ENCODE measurements around the gene TGFBR3.

TGFBR3 gene

DNA sequence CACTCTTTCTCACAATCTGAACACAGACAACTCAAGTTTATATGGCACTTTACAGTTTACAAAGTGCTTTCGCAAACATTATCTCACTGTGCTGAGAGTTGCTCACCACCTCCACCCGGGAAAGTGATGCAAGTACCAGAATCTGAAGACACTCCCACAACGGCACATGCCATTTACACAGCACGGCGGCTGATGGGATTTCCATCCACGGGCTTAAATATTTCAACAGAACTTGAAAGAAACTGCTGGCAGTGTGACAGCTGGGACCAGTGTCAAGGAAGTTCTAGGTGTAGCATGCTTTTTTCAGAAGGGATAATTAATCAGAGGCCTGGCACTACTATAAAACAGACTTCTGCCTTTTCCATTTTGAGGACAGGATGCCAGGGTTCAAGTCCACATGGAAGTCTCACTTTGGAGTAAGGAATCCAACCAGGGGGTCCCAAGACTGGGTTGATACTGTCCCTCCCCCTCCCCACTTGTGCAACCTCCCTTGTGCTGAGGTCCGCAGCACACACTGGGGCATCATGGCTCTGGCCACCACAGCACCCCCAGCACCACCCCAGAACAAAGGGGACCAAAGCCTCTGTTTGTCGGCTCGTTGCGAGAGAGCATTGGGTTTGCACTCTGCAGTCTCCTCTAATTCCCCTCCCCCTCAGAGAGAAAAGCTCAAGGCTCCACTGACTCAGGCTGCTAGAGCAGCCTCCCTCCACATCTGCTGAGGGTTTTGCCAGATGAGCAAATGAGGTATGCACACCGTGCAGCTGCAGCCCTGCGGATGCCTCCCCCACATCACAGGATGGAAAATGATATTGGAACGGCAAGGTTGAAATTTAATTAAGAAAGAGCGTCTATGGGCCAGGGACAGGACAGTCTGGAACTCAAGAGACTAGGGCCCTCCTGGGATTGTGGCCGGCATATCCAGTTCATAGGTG, 154.9 kb downstream of the TGFBR3 start:
- H3K27ac ChIP-seq: no peak overlapping the region
- H3K27me3 ChIP-seq: peaks cover 23% of the 10 kb centered on the region
- H3K4me3 ChIP-seq (ENCODE audit: low read depth in 1 of 2, low read length in 1 of 2): no peak overlapping the region
- peaks cover 0 to 9% of the 10 kb centered on the region in 2 experiments for H3K4me1 ChIP-seq (ENCODE audit: control insufficient read depth in 1 of 2, insufficient read depth in 1 of 2, low read depth in 1 of 2, low read length in 1 of 2)
- no peaks in the 10 kb centered on the region for H3K9me3 ChIP-seq
- TF ChIP-seq, protein P1, sequence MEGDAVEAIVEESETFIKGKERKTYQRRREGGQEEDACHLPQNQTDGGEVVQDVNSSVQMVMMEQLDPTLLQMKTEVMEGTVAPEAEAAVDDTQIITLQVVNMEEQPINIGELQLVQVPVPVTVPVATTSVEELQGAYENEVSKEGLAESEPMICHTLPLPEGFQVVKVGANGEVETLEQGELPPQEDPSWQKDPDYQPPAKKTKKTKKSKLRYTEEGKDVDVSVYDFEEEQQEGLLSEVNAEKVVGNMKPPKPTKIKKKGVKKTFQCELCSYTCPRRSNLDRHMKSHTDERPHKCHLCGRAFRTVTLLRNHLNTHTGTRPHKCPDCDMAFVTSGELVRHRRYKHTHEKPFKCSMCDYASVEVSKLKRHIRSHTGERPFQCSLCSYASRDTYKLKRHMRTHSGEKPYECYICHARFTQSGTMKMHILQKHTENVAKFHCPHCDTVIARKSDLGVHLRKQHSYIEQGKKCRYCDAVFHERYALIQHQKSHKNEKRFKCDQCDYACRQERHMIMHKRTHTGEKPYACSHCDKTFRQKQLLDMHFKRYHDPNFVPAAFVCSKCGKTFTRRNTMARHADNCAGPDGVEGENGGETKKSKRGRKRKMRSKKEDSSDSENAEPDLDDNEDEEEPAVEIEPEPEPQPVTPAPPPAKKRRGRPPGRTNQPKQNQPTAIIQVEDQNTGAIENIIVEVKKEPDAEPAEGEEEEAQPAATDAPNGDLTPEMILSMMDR (IDR thresholded peaks at IDR 0.05): no peak
- no peaks in the 10 kb centered on the region for H3K36me3 ChIP-seq

DNA sequence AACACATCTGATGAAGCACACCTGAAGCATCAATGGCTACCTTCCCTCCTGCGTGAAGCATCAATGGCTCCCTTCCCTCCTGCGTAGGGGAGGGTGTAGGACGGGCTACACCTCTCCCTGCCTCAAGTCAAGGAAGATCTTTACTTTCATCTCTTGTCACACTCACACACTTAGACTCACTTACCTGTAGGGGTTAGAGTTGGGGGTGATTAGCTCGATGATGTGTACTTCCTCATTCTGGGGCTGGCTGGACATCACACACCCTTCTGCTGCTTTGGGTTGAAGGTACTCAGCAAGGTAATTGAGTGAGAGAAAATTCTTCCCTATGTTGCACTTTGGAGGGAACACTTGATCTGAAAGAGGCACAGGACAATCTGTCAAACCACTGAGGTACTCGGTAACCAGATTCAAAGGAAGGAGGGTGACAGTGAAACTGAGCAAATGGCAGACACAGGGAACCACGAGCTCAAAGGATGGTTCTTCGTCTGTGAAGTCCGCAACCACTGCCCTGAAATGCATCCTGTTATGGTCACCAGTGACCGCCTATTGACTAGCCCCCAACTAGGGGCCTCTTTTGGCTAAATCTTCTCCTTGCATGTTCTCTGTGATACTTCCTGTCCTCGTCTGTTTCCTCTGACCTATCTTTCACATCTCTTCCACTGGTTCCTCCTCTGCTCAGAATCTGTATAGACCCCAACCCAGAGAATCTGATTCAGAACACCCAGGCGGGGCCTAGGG, 156.2 kb downstream of the TGFBR3 start:
- H3K9me3 ChIP-seq: no peaks in the 10 kb centered on the region
- no peaks in the 10 kb centered on the region for H3K36me3 ChIP-seq
- TF ChIP-seq, protein P1 (IDR thresholded peaks at IDR 0.05): no peak
- no peak overlapping the region for H3K27ac ChIP-seq
- peaks cover 23% of the 10 kb centered on the region for H3K27me3 ChIP-seq
- H3K4me3 ChIP-seq (ENCODE audit: low read depth in 1 of 2, low read length in 1 of 2): no peak overlapping the region
- H3K4me1 ChIP-seq (ENCODE audit: control insufficient read depth in 1 of 2, insufficient read depth in 1 of 2, low read depth in 1 of 2, low read length in 1 of 2): peaks cover 0 to 6% of the 10 kb centered on the region in 2 experiments

DNA sequence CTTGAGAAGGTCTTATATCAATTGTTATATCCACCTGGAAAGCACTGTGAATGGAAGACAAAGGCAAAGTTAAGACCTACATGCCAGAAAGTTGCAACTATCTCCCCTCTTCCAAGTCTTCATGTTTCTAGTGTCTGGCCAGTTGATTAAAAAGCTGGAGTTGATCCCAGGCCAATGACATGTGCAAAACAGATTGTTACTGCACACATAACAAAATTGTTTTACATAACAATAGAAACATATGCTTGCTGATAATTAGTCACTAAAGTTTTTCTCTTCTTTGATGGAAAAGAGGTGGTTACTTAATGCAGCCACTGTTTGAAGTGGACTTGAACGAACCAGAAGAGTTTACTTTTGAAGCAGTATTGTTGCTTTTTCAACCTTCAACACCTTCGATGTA, 158.2 kb downstream of the TGFBR3 start:
- Histone ChIP-seq H3K27me3 (peaks cover 23% of the 10 kb centered on the region), H3K4me3 (ENCODE audit: low read depth in 1 of 2, low read length in 1 of 2) (no peak overlapping the region), H3K36me3 (no peaks in the 10 kb centered on the region), H3K27ac (no peak overlapping the region), H3K4me1 (ENCODE audit: control insufficient read depth in 1 of 2, insufficient read depth in 1 of 2, low read depth in 1 of 2, low read length in 1 of 2) (peaks cover 0 to 6% of the 10 kb centered on the region in 2 experiments), H3K9me3 (no peaks in the 10 kb centered on the region)
- TF ChIP-seq, protein P1 (IDR thresholded peaks at IDR 0.05): no peak

DNA sequence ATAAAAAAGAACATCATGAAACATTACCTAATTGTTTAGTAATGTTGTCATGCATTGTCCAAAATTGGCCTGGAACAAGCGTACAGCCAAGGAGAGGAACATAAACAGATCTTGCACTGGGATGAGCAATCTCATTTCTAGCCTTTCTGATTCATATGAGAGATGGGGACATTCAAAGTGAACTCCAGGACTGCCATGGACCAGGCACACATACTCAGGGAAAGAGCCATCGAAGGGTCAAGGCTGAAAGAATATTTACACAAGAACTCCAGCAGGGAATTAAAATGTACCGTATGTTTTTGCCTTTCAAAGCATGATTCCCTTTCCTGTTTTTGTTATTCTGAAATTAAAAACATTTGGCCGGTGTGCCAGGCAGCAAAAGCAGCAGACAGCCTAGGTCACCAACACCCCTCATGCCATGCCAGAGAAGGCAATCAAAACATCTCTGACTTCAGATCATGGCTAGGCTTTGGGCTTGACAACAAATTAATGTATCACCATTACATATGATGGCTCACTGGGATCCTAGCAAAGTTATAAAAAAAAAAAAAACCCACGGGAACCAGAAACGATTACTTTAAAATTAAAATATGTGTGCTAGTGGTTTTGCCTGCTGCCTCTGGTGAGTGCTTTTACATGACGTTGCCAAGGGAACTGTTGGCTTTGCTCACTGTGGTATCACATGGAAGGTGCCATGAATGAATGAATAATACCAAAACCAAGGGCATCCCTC, 159.8 kb downstream of the TGFBR3 start:
- Histone ChIP-seq H3K36me3 (no peaks in the 10 kb centered on the region), H3K9me3 (no peaks in the 10 kb centered on the region), H3K27me3 (peaks cover 12% of the 10 kb centered on the region), H3K4me1 (ENCODE audit: control insufficient read depth in 1 of 2, insufficient read depth in 1 of 2, low read depth in 1 of 2, low read length in 1 of 2) (peaks cover 0 to 6% of the 10 kb centered on the region in 2 experiments), H3K4me3 (ENCODE audit: low read depth in 1 of 2, low read length in 1 of 2) (no peak overlapping the region), H3K27ac (no peak overlapping the region)
- TF ChIP-seq, protein P1 (IDR thresholded peaks at IDR 0.05): no peak

GRCh38 chr1:91725618-91725988, 160.3 kb downstream of the TGFBR3 start:
- Histone ChIP-seq H3K27ac (no peak overlapping the region), H3K27me3 (peaks cover 7% of the 10 kb centered on the region), H3K36me3 (no peaks in the 10 kb centered on the region), H3K4me1 (ENCODE audit: control insufficient read depth in 1 of 2, insufficient read depth in 1 of 2, low read depth in 1 of 2, low read length in 1 of 2) (peaks cover 0 to 3% of the 10 kb centered on the region in 2 experiments), H3K4me3 (ENCODE audit: low read depth in 1 of 2, low read length in 1 of 2) (no peak overlapping the region), H3K9me3 (no peaks in the 10 kb centered on the region)
- TF ChIP-seq, protein P1 (IDR thresholded peaks at IDR 0.05): no peak
